ENCODE measurements around the gene CHEK1. TPM values are rescaled to one million over a fixed set of nuclear protein-coding genes. Genes with fewer than 3 reads are reported as not detected.
A peak's percentile ranks its signal among the peaks of the same experiment; 100 is the strongest.

CHEK1 gene
- total and polyA plus RNA-seq, 9 of the 15 experiments (the other 6 are each of a cell fraction or from before 2014, with no cell fraction given) = 62.6 to 108 (median 87.5) TPM

DNA sequence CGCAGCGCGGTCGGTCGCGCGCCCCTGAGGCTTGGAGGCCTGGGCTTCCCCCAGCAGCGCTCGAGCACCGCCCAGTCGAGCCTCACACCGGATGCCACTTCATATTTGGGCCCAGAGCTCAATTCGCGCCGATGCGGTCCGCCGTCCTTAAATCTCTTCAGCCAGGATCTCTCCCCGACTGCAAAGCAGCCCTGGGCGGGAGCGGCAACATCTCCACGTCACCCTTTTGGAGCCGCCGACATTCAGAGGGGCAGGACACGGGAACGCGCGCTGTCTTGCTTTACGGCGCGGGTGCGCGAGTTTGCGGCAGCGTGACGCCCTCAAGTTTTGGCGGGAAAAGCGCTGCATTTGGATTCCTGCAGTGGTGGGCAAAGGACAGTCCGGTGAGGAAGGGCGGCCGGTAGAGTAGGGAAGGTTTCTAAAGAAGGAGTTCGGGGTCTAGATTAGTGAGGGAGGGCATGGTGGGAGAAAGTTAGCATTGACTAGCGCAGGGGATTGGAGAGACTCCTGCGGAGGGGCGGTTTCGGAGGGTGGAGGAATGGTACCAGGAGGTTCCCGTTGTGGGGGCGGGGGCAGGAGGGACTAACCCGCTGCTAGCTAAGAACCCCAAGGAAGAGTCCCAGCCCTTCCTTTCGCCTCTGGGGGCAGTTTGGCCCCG lies 796 bp downstream of the CHEK1 start (continued):
- TF ChIP-seq SMARCB1 (IDR thresholded peaks at IDR 0.05; ENCODE audit: insufficient read length, low read depth) (no peak), CBFA2T2 (conservative IDR thresholded peaks at IDR 0.05) (no peak), CBX3 (IDR thresholded peaks at IDR 0.05; ENCODE audit: borderline replicate concordance in 1 of 2, low read length in 2 of 2) (no peak), JUND (IDR thresholded peaks at IDR 0.05; ENCODE audit: borderline replicate concordance, low read depth, low read length) (peak; percentile 66), JUND (tag; IDR thresholded peaks at IDR 0.05; ENCODE audit: borderline replicate concordance, low read depth, low read length) (peak; percentile 8; the same call in 1 of the 3 replicates), SAP30 (IDR thresholded peaks at IDR 0.05; ENCODE audit: borderline replicate concordance, insufficient read depth, low read depth, low read length, poor library complexity, severe bottlenecking) (peak; percentile 65), NFRKB (IDR thresholded peaks at IDR 0.05; ENCODE audit: low read depth) (peak; percentile 94), SIN3A (IDR thresholded peaks at IDR 0.05; ENCODE audit: borderline replicate concordance in 2 of 2, control insufficient read depth in 1 of 2, low read depth in 2 of 2, low read length in 2 of 2) (peak in 1 of 2 experiments; percentile 81; a peak in 3 of 4 replicates), NR1H2 (CRISPR knock-in tag; IDR thresholded peaks at IDR 0.05) (no peak), FIP1L1 (IDR thresholded peaks at IDR 0.05; ENCODE audit: low read depth, low read length, poor library complexity, severe bottlenecking) (no peak), ZNF551 (CRISPR knock-in tag; IDR thresholded peaks at IDR 0.05) (no peak), ARID1B (IDR thresholded peaks at IDR 0.05) (peak; percentile 62), RFX5 (IDR thresholded peaks at IDR 0.05; ENCODE audit: low read depth, low read length) (no peak), NELFE (IDR thresholded peaks at IDR 0.05; ENCODE audit: insufficient read depth, insufficient read length) (no peak), BCL6 (CRISPR knock-in tag; IDR thresholded peaks at IDR 0.05) (no peak), ZNF764 (CRISPR knock-in tag; IDR thresholded peaks at IDR 0.05; ENCODE audit: low read depth) (no peak)
- TF ChIP-seq, protein P1, sequence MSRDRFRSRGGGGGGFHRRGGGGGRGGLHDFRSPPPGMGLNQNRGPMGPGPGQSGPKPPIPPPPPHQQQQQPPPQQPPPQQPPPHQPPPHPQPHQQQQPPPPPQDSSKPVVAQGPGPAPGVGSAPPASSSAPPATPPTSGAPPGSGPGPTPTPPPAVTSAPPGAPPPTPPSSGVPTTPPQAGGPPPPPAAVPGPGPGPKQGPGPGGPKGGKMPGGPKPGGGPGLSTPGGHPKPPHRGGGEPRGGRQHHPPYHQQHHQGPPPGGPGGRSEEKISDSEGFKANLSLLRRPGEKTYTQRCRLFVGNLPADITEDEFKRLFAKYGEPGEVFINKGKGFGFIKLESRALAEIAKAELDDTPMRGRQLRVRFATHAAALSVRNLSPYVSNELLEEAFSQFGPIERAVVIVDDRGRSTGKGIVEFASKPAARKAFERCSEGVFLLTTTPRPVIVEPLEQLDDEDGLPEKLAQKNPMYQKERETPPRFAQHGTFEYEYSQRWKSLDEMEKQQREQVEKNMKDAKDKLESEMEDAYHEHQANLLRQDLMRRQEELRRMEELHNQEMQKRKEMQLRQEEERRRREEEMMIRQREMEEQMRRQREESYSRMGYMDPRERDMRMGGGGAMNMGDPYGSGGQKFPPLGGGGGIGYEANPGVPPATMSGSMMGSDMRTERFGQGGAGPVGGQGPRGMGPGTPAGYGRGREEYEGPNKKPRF (IDR thresholded peaks at IDR 0.05; ENCODE audit: low read depth, low read length) = no peak
- TF ChIP-seq, protein P2, sequence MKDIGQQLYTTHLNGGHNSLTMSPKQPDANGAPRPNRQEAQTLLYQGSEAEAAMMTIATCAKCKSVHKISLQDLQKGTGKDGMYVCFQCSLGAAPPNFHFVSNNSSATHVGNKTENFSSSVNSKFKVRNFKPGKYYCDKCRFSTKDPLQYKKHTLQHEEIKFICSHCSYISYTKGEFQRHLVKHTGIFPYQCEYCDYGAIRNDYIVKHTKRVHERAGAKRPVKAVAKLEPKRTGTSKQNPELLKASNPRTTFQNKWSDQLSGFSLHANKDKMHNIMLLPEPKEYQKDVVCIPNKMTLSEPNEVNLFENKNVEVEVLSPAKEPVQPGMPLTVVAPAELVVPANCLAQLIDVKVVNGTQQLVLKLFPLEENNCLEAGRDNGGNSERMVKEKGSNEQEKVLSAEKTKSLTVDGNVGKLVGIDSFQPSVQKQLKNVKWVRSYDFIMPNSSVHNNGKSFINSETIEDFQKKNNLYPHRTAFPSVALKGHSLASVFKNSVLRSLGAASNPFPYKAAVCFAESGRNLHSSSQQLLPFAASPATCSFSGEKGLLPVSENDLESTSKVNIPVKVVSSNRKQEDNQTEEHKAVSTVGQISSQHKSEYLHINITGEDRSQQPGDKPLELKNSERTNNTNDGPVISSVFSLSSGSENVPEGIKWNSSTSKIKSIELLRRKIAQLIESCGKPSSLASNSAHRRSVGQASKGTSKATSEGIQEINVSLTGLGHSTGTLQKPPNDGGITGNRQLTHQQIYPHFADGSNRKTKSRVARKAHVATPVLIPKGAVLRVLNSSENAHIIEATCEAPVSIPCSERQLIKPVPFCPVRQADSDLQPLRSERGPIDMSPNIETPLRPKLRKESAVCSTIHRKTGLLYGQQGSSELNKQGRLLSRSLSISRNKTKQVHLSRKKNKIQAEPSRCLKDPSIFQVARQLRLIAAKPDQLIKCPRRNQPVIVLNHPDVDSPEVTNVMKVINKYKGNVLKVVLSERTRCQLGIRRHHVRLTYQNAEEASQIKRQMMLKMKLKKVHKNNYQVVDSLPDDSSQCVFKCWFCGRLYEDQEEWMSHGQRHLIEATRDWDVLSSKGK (CRISPR knock-in tag; IDR thresholded peaks at IDR 0.05) = no peak
